GM19438 (cell line): ENCODE results near the gene ZMIZ1.
A peak's percentile ranks its signal among the peaks of the same experiment; 100 is the strongest.

Experiments used
- ATAC-seq: cut with Tn5 transposase; IDR thresholded peaks from one replicate; pipeline ENCODE4 v1.9.1; 2021; ENCODE audit warnings: low read depth; ENCODE audit not compliant: unreplicated experiment

Gene ZMIZ1

GRCh38 chr10:79308969-79309665 lies 240.4 kb downstream of the ZMIZ1 start:
- ATAC-seq: no peak

- ATAC-seq: no peak
Observed at GRCh38 chr10:79310200-79310865, 241.6 kb downstream of the ZMIZ1 start.

- ATAC-seq: no peak
Observed at GRCh38 chr10:79310911-79311573, 242.3 kb downstream of the ZMIZ1 start.

- no peak for ATAC-seq
Observed at GRCh38 chr10:79311581-79312407, 243.0 kb downstream of the ZMIZ1 start.

- ATAC-seq: no peak
Observed at GRCh38 chr10:79312601-79313187, 243.9 kb downstream of the ZMIZ1 start.

- ATAC-seq: no peak
Observed at GRCh38 chr10:79313320-79313719, 244.6 kb downstream of the ZMIZ1 start.

GRCh38 chr10:79313911-79314439 lies 245.2 kb downstream of the ZMIZ1 start:
- no peak for ATAC-seq

GRCh38 chr10:79314761-79315601 lies 246.2 kb downstream of the ZMIZ1 start:
- no peak for ATAC-seq

GRCh38 chr10:79315602-79315920 lies 246.8 kb downstream of the ZMIZ1 start:
- no peak for ATAC-seq

GRCh38 chr10:79316671-79317431 lies 248.1 kb downstream of the ZMIZ1 start:
- ATAC-seq: peak; percentile 71

GRCh38 chr10:79318369-79318768 lies 249.6 kb downstream of the ZMIZ1 start:
- no peak for ATAC-seq

GRCh38 chr10:79319115-79319771 lies 250.5 kb downstream of the ZMIZ1 start:
- no peak for ATAC-seq

- ATAC-seq: no peak
Observed at GRCh38 chr10:79320316-79320715, 251.6 kb downstream of the ZMIZ1 start.

GRCh38 chr10:79320820-79321493 lies 252.2 kb downstream of the ZMIZ1 start:
- ATAC-seq: no peak

- no peak for ATAC-seq
Observed at GRCh38 chr10:79321494-79321882, 252.7 kb downstream of the ZMIZ1 start.

- ATAC-seq: no peak
Observed at GRCh38 chr10:79321951-79322350, 253.2 kb downstream of the ZMIZ1 start.

- ATAC-seq: peak; percentile 67
Observed at GRCh38 chr10:79322616-79323543, 254.1 kb downstream of the ZMIZ1 start.
